Fibroblast of skin of scalp (primary cell): ENCODE measurements around the gene ISYNA1.

Experiments used
- DNase-seq: peaks from one replicate; pipeline ENCODE4 v3.0.0-alpha.2; 2013

Gene ISYNA1

DNA sequence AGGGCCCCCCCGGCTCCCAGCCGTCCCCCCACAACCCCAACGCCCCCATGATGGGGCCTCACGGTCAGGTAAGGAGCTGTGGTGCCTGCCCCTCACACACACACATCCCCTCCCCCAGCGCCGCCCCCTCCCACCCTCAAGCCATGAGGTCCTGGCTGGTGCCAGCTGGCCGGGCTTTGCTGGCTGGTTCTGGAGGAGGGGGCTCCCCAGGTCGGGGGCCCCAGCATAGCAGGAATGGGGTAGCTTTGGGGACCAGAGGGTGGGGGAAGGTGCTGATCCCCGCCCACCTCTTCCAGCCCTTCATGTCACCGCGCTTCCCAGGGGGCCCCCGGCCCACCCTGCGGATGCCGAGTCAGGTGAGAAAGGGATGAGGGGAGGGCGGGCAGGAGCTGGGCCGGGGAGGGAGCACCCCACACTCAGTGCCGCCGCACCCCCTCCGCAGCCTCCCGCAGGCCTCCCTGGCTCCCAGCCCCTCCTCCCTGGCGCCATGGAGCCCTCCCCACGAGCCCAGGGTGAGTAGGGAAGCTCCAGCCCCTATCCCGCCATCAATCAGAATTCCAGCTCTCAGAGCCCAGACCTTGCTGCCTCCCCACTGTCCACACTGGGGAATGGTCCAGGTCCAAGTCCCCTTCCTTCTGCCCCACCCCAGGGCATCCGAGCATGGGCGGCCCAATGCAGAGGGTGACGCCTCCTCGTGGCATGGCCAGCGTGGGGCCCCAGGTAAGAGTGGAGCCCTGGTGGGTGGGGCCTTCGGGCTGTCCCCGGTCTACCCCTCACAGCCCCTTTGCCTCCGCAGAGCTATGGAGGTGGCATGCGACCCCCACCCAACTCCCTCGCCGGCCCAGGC, 6.4 kb downstream of the ISYNA1 start:
- DNase-seq, result no peak

DNA sequence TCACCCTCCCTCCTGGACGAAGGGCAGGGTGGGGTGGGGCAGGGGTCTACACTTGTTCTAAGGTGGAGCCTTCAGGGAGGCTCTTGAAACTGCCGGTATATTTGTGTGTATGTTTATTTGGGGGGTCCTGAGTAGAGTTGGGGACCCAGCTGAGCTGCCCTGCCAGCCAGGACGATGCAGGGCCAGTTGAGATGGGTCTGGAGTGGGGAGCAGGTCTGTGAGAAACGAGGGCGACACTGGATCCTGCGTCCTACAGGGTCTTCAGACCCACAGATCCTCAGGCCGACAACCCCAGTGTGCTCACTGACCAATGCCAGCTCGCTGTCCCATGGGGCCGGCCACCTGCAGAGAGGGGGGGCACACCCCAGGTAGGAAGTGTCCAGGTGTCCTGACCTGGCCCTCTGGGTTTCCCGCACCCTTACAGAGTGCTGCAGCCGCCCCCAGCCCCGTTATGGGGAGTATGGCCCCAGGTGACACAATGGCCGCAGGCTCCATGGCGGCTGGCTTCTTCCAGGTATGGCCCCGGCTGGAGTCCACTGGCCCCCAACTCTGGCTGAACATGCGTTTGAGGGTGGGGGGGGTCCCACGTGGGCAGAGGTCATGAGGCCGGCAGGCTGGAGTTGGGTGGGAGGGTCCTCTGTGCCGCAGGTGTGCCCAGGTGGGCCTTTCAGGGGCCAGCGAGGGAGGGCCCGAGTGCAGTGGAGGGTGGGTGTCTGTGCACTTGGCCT, 7.4 kb downstream of the ISYNA1 start:
- DNase-seq, result no peak

DNA sequence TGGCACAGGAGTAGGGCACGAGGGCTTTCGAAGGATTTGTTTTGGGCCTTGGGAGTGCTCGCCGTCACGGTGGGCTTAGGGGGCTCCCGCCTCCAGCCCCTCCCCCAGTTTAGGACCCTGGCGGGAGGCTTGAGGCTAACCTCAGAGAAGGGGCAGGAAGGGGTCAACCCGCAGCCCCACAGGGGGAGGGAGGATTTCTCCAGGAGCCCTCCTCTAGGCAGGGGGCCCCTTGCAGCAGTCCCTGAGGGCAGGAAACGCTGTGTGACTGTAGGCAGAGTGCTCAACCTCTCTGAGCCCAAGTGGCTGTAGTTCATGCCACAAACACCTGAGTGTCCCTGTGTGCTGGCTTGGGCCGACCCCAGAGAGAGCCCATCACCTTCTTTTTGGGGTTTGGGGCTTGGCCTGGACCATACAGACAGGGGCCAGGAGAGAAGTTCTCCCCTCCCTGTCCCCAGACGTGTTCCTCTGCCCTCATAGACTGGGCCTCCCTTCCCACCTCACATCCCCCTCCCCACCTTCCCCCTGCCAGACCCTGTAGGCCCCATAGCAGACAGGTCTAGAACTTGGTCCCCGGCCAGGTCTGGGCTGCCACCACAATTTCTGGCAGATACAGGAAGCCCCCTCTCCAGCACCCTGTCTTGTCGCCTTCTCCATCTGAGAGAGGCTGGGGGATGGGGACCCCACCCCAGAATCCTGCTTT, 8.1 kb downstream of the ISYNA1 start:
- no peak for DNase-seq

DNA sequence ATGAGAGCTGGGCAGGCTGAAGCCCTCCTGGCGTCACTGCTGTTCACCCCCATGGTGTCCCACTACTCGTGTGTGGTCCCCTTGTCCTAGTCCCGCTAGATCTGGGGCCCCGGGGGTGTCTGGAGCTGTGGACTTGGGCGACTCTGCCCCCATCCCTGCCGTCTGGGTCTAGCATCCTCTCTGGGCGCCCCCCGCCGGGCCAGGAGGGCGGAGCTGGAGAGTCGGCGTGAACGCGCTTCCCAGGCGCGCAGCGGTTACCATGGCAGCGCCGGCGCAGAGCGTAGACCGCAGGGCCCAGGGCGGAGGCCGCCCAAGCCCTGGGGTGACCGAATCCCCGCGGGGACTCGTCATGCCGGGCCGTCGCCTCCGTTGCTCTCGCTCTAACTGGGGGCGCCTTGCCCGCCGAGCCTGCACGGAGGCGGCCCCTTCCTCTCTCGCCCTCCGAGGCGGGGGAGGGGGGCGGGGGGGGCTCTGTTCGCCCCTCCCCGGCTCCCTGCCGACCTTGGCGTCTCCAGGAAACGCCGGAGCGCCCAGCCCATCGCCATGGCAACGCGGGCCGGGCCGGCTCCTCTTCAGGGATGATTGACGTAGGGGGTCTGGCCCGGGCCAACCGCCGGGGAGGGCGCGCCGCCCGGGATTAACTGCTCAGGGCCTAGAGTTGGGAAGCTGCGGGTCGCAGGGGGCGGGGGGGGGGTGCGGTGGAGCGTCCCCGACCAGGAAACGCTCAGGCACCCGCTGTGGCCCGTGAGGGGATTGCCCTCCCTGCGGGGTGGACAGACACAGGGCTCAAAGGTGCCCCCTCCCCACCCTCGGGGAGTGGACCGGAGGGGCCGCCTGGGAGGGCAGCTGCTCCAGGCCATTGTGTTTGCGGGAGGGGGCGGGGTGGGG, 8.9 kb downstream of the ISYNA1 start:
- peak; percentile 95 for DNase-seq

DNA sequence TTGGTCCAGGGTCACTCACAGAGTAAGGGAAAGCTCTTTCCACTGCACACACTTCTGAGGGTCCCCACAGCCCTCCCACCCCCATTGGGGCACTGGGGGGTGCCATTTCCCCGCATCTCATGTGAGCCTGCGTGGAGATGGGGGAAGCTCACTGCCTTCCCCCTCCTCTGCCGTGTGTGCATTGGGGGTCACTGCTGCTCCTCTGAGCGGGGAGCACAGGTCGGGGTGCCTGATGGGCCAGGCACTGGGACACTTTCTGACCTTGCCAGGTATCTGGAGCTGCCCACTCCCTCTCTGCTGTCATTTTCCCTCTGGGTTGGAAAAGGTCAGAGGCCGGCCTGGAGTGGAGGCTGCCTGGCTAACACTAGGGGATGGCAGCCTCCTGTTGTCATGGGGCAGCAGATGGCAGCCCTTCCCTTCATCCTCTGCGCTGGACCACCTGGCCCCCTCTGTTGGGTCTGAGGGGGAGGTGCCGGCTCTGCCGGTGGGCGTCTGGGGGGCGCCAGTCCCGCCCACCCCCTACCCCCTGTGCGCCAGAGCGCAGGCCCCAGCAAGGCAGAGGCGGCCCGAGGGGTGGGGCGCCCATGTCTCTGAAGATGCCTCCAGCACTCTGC, 9.7 kb downstream of the ISYNA1 start:
- no peak for DNase-seq

DNA sequence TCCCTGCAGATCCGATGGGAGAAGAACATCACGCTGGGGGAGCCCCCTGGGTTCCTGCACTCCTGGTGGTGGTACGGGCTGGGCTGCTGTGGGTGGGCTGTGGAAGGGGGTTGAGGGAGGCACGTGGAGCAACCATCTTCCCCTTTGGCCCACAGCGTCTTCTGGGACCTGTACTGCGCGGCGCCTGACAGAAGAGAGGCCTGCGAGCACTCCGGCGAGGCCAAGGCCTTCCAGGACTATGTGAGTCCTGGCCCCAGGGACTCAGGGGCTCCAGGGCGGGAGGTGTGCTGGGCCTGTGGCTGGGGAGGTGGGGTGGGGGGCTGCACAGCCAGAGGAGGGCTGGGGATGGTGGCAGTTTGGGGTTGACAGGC, 10.2 kb downstream of the ISYNA1 start:
- no peak for DNase-seq

DNA sequence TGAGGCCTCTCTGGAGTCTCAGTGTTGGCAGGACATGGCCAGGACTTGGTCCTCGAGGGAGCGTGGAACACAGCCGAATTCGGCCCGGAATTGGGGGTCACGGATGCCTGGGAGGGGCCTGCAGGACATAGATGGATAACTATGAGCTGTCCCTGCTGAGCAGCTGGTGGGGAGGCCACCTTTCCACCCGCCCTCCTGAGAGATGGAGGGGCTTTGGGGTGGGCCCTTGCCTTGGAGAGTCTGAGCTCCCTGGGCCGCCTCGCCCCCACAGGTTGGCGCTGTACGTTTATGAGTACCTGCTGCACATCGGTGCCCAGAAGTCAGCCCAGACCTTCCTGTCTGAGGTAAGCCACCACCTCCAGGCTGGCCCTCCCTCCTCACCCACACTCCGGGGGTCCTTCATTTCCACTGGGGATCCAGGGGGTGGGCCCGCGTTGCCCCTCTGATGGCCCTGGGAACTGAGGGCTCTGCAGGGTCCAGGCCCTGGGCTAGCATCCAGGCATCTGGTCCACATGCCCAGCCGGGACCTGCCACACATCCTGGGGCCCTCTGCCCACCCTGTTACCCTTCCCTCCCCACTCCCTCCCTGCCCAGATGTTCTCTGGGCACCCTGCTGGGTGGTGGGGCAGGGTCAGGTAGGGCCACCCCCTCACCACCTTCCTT, 10.7 kb downstream of the ISYNA1 start:
- DNase-seq, result no peak

DNA sequence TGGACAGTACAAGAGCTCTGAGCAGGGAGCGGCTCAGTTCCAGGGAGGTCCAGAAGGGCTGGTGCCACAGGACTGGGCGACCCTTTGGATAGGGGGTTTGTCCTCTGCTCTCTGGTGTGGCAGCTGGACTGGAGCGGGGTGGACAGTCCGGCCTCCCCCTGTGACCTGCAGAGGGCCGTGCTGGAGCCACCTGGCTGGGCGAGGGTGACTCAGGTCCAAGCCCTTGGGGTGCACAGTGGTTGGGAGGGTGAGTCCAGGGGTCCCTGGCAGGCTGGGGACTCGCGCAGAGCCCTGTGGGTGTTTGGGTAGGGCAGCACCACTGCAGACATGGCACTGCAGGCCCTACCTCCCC, 11.5 kb downstream of the ISYNA1 start:
- DNase-seq, result no peak

DNA sequence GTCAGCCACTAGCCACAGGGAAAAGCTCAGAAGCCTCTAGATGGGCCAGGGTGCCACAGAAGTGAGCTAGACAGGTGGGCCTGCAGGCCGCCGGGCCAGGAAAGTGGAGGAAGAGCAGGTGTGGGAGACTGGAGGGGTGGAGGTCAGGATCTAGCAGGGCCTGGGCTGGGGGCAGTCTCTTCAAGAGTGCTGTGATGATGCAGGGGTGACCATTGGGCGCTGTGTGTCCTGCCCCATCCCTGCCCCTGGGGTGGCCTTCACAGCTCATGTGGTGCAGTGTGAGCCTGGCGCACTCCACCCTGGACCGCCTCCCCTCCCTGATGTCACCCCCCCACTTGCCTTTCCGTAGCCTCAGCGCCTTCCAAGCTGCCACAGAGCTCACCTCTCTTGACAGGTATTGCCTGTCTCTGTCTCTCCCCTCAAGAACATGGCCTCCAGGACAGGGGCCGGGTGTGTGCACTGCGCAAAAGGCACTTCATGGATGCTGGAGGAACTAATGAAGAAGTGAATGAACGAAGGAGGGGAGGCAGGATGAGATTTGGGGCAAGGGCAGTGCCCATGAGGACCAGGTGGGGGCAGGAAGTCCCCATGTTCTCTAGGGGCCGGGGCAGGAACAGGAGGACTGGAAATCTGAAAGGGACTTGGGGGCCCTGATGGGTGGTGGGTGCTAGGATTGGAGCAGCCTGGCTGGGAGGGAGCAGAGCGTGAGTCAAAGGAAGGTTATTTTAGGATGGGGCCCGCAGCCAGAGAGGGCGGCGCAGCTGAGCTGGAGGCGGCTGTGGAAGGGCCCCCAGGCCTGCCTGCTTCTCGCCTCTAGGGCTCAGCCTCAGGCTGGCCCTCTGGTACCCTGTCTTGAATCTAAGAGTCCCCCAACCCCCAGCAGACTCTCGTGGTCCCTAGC, 12.2 kb downstream of the ISYNA1 start:
- peak; percentile 76 for DNase-seq

DNA sequence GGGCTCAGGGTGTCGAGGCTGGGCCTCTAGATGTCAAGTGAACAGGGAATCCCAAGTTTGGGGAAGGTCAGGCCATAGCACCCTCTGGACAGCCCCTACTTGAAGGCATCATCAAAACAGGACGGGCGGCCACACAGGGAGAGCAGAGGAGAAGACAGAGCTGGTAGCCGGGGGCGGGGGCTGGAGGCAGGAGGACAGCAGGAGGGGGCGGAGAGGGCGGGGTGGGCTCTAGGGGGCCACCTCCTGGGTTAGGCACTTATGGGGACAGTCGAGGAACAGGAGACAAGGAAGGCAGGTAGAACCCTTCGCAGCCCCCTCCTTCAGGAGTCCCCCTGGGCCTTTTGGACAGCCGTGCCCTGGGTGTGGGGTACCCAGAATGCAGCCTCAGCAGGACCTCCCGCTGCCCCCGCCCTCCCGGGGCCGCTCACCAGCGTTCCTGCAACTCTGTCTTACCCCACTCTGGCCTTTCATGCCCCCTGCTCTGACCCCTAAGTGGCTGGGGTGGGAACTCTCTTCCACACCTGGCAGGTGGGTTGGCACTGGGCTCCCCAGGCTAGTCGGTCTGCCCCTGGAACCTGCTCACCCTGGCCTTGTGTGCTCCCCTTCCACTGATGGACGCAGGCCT, 12.9 kb downstream of the ISYNA1 start:
- DNase-seq, result no peak

DNA sequence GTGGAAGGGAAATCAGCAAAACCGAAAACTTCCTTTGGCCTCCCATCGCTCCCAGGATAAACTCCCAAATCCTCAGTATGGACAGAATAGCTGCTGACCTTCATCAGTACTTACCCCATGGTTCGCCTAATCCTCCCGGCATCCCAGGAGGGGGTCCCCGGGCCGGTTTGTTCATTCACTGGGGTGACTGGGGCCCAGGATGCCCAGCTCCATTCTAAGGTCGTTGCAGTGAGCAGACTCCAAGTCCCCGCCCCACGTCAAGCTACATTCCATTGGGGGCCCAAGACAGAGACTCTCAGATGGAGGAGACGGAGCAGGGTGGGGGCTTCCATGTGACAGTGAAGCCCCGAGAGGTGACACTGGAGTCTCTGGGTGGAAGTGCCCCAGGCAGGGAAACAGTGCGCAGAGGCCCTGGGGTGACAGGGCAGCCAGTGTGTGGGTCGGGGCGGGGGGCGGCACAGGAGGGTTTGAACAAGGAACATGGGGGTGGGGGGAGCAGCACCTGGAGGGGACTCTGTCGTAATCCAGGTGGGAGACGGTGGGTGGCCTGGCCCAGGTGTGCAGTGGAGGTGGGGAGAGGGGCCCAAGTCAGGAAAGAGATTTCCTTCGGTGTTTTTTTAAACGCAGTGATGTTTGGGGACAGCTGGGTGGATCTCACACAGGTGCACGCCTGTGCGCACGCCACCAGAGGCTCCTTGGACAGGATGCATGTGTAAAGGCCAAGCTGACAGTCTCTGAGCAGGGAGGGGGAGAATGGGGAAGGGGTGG, 13.6 kb downstream of the ISYNA1 start:
- no peak for DNase-seq

DNA sequence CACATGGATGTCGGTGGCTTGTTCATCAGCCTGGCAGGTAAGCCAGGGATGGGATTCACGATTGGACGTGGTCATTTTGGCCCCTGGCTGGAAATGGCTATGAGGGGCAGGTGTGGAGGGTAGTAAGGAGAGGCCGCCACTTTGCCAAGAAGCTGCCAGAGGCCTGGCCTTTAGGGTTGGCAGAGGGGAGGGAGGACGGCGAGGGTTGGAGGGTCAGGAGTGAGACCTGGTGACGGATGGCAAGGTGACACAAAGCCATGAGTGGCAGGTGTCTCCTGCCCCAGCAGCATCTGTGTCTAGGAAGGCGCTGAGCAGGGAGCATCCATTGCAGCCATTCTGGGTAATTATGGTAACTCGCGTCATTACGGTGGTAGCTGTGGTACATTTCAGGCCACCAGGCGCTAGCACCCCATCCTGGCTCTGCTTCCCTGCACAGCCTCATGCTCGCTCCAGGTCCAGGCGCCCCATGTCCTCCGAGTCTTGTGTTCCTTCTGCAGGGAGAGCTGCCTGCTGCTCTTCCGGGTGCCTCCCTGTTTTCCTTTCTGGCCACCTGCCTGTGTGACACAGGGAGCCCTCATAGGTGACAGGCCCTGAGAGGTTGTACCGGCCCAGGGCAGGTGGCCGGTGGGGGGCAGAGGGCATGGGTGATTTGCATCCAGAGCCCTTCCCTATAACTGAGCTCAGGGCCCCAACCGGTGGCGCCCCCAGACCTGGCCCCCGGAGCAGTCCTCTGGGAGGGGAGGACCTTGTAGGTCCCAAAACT, 14.5 kb downstream of the ISYNA1 start:
- no peak for DNase-seq

DNA sequence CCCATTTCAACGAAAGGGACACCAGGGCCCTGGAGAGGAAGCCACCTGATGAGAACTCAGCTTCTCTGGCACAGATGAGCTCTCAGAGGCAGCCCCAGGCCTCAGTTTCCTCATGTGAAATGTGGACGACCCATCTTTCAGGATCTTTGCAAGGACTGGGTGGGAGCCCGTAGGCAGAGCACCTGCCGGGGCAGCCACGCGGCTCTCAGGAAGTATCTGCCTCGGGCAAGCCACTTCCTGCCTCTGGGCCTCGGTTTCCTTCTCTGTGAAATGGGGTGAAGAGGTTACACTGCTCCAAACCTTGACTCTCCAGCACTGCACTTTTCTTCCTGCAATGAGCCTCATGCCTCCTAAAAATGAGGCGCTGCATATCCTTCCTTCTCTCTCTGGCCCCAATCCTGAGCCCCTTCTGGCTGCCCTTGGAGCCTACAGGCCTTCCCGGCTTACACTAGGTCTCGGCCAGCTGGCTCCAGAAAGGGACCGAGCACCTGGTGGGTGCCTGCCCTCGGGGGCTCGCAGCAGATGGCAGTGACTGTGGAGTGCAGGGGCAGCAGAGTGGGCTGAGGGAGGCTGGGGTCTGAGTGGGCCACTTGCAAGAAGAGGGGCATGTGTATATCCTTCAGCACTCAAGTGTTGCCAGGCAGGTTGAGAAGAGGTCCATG, 15.3 kb downstream of the ISYNA1 start:
- DNase-seq, result no peak

DNA sequence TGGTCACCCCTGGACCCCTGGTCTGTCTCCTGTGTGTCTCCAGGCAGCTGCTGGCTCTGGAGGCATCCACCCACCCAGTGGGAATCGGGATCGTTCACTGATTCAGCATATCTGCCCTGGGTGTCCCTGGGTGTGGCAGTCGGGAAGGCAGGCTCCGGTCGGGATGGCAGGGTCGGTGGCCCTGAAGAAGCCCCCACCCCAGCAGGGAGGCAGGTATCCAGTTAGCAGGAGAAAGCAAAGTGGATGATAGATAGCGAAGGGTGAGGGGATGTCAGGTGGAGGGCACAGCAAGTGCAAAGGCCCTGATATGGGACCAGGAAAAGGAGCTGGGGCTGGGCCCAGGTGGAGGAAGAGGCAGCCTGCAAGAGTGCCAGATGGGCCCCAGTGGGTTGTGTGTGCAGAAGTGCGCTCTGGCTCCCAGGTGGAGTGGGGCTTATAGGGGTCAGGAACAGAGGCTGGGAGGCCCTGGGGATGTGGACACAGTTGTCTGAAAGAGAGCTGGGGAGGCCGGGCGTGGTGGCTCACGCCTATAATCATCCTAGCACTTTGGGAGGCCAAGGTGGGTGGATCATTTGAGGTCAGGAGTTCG, 16.5 kb downstream of the ISYNA1 start:
- no peak for DNase-seq

DNA sequence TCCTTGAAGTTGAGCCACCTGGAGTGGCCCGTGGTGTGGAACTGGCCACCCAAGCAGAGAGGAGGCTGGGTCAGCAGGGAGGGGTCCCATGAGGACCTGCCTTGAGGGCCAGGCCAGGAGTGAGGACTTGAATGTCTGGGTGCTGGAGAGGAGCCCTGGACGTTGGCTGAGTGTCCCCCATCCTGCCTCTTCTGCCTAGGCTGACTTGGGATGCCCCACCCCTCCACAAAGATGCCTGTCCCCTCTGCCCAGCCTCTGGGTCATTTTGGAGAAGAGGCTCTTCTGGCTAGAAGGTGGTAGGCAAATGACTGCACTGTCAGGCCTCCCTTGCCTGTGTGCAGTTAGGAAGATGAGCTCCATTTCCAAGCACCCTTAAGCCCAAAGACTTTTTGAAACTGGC, 17.0 kb downstream of the ISYNA1 start:
- no peak for DNase-seq

DNA sequence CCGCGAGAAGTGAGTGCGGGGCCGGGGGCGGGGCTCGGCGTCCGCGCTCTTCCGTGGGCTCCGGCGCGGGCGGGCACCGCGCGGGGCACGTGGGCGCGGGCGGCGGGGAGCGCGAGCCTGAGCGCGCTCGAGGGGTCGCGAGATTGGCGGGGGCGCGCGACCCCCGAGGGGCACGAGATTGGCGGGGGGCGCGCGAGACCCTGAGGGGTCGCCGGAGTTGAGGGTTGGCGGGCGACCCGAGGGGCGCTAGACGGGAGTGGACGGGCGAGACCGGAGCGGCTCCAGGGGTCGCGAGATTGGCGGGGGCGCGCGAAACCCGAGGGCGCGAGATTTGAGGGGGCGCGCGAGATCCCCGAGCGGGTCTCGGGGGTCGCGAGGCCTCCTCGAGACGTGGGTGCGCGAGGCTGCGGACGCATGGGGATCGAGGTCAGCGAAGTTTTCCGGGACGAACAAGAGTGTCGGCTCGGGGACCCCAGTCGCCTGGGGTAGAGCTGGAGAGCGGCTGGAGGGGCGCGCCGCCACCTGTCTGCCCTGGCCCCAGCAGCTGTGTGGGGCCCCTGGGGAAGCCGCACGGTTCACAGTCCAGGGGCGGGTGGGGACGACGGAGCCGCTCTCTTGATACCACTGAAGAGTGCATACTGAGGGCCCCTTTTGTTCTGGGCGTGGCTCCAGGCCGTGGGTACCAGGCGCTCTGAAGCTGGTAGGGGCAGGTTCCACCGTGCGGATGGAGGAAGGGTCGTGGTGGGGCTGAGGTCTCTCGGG, 18.1 kb downstream of the ISYNA1 start:
- DNase-seq, result no peak
